Bone marrow (tissue), 2 donors: Measurements from ENCODE around the gene NSUN7.
A peak's percentile ranks its signal among the peaks of the same experiment; 100 is the strongest.
"Not testable (repeated sequence)": the region's sequence is repeated elsewhere in the genome, so short reads cannot be mapped to it uniquely, and the experiment has no call there.

Experiments
- DNase-seq, 2 donors: peaks; one replicate each; lab custom pipeline; 2025; lab: John Stamatoyannopoulos, UW

Gene NSUN7

DNA sequence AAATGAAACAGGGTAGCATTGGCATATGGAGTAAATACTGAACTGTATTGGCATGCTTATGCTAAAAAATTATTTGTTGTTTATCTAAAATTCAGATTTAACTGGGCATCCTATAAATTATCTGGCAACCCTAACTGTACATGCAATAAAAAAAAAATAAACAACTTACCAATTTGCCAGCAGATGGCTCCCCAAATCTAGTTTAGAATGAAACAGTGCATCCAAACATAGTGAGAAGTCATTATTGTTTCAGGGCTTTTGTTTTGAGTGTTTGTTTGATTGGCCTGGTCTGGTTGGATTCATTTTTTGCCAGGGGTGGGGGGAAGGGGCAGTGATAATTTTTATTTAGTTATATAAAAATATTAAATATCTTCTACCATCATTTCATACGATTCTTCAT, 12.8 kb upstream of the NSUN7 start:
- no peak for DNase-seq

DNA sequence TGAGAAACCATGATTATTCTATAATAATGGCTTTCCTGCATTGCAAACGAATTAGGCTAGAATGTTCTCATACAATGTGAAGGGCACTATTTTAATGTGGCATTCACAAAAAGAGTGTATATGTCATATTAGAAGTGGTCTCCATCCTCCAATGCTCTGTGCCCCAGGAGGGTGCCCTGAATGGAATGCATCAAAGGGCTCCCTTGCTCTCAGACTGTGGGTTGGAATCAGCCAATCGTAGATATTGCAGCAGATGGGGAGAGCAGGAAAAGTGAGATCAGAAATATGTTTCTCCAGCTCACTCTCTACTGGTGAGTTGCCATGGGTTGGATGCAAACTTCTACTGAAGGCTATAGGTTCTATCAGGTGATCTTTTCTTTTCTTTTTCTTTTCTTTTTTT, 11.9 kb upstream of the NSUN7 start:
- no peak for DNase-seq

DNA sequence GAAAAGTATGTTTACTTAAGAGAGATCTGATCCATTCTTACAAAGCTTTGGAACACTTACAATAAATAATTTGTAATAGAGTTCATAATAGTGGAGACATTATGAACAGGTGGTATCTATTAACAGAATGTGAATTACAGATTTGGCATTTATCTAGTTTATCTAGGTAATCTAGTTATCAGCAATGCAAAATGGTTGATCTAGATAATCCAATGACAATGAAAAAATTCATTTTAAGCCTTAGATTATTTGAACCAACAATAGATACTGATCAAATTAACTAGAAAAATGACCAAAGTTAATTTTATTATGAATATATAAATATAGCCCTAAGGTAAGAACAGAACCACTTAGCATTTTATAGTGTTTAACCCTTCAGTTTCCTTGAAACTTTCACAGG, 10.4 kb upstream of the NSUN7 start:
- no peak for DNase-seq

DNA sequence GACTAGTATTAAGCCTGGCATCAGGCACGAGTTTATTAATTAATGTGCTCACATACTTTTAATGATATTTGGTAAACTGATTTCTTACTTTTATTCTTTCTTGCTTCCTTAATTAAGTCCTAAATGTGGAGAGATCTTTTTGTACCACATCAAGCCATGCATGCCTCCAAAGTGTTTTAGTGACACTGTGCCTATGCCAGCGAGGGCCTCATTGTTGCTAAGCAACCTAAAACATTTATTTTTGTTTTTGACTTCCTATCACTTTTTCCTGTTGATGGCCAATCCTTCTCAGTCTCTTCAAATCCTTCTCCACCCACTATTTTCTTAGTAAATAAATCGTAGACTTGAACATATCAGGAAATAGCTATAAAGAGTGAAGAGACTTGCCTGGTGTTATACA, 5.5 kb upstream of the NSUN7 start:
- no peak for DNase-seq

DNA sequence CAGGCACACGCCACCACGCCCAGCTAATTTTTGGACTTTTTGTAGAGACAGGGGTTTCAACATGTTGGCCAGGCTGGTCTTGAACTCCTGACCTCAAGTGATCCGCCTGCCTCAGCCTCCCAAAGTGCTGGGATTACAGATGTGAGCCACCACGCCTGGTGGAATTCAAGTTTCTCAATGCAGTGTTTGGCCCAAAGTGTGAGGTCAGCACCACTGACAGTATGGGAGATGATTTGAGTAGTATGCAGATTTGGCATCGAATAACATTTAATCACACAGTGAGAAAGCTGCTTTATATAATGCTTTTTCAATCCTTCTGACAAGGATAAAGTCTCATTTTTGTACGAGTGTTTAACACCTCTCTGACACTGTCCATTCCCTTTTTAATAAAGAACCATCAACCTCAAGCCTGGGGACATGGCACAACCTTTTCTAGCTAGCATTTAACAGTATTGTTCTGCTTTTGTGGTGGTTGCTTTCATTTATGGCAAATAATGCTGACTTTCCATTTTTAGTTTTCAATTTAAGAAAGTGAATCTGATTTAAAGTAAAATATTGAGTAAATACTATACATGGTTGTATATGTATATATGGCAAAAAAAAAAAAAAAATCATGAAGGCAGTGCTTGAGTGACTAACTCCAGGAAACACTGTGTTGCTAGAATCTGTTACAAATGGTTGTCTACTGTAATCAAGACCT, 4.3 kb upstream of the NSUN7 start:
- DNase-seq: no peak

DNA sequence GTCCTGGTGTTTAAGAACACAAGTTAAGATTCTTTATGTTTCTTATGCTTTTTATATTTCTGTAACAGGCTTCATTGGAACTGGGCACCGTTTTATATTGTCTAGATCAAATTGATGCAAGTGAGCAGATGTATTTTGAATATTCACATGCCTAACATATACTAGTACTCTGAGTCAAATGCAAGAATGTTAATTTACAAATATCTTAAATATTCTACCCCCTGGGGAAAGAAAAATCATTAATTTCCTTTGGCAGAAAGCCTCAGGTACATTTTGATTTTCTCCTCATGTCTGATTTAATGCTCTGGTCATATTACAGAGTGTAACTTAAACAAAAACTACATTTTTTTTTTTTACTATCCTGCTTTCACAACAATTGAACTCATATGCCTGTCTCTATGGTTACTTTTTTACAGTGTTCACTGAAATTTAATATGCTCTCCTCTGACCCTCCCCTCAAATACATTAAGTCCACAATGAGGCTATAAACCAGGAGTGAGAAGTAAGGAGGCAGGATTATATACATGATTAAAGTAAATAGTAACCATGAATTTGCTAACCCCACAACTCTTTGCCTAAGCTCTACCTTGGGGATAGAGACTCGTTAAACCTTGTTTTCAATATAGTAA, 2.4 kb upstream of the NSUN7 start:
- no peak for DNase-seq

DNA sequence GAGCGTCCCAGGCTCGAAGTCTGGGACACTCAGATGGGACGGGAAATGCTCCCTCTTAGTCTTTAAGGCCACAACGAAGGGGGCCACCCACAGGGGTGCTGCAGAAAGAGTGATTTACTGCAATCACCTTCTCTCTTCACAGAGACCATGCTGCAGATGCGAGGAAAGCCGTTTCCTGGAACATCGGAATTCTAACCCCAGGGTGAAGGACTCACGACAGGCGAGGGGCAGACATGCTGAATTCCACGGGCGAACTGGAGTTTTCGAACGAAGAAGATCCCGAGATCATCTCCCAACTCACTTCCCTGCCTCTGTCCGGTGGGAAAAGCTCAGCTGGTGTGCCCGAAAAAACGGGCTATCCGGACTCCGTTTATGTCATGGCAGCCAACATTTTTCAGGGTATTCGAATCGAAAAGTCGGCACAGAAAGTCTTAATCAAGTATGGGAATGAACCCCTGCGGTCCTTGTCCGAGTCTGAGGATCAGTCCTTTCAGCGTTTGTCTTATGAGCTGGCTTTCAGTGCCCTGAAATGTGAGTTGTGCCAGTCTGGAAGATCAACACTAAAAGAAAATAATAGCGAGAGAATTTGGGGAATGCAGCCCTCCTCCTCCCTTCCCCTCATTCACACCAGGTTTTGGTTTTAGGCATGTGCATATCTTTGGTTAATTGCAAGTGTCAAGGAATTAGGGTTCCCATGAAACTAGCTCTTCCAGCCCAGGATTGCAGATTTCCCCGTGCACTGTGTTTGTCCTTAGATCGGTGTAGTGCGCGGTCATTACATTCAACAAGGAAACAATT, 905 bp downstream of the NSUN7 start:
- no peak for DNase-seq

DNA sequence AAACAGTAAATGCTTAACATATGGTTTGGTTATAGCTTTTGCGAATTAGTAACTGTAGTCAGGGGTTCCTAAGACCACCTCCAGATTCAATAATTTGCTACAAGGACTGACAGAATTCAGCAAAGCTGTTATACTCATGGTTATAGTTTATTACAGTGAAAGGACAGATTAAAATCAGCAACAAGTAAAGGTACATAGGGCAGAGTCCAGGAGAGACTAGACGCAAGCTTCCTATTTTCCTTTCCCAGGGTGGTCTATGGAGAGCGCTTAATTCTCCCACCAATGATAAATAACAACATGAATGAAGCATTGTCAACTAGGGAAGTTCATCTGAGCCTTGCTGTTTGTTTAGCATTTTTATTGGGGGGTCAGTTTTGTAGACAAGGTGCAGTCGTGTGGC, 5.9 kb downstream of the NSUN7 start:
- DNase-seq: no peak

DNA sequence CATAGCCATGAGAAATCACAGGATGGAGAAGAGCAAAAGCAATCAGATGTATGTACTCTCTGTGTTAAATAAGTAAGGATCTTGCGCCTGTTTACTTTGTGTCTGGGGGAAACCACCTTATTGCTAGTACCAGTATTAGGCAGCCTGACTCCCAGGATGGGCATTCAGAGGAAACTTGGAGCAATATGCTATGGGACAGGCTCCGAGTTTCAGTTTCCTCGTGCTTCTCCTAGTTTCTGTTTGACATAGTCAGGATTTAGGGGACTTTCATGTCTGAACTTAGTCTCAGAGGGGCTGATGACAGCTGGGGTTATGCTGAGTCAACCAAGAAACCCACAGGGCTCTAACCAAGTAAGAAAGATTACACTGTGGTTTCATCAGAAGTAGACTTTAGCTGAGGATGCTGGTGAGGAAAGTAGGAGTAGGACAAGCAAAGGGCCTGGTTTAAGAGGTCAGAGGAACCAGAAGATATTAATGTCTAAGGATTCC, 13.5 kb downstream of the NSUN7 start:
- DNase-seq: peak in 1 of 2 donors; percentile 4

DNA sequence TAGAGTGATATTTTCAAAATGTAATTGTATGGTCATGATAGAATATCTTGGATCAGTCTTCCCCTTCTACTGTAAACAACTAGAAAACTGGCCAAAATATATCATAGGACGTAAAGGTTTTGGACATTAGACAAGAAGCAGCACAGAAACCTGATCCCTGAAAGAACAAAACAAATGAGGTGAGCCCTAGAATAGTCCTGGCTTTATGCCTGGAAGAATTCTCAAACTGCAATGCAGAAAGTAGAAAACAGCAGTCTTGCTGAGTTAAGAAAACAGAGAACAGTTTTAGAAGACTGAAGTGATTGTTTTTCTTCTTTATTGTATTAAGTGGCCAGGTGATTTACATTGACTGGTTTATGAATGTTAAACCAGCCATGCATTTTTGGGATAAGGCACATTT, 19.5 kb downstream of the NSUN7 start:
- no peak for DNase-seq

DNA sequence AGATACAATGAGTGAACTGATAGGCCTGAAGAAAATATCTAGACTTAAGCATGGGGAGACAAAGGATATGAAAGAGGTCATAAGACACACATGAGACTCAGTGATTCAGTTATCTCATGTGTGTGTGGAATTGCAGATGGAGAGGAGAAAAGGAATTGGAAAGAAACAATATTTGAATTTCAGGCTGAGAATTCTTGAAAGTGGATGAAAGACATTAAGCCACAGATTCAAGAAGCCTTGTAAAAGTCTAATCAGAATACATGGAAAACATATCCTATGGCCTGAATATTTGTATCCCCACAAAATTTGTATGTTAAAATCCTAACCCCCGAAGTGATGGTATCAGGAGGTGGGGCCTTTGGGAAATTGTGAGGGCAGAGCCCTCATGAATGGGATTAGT, 28.3 kb downstream of the NSUN7 start:
- no peak for DNase-seq

DNA sequence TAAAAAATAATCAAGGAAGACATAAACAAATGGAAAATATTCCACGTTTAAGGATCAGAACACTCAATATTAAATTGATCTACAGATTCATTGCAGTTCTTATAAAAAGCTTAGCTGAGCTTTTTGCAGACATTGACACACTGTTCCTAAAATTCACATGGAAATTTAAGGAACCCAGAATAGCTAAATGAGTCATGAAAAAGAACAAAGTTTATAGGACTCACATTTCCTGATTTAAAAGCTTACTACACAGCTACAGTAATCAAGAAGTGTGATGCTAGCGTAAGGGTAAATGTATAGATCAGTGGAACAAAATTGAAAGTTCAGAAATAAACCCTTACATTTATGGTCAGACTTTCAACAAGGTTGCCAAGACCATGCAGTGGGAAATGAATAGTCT, 33.1 kb downstream of the NSUN7 start:
- no peak for DNase-seq

DNA sequence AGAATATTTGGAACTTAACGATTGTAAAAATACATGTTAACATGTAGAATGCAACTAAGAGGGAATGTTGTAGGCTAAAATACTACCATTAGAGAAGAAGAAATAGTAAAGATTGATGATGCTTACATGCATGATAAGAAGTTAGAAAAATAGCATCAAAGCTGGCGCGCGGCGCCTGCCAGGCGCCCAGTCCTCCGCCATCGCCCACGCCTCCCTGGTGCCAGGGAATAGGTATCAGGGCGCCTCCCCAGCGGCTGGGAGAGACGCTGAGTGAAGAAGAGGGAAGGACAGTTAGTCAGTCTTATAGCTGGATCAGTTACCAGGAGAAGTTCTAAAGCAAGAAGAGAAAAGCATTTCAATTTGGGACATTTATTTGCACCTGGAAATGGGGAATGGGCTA, 36.0 kb downstream of the NSUN7 start:
- DNase-seq: no peak

DNA sequence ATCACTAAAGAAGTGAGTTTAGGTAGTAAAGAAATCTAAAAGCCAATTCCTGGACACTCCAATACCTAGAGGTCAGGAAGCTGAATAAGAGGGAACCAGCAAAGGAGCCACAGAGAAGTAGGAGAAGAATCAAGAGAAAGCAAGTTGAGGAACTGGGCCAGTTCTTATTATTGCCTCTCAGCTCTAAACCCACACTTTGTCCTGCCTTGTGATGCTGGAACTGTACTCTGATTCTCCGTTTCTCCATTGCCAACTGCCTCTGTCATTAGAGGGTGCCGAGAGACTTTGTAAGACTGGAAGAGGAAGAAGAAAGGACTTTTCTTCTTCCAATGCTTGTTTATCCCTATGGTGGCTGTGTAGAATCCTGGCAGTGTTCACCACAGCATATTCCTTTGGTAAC, 38.6 kb downstream of the NSUN7 start:
- DNase-seq: no peak

DNA sequence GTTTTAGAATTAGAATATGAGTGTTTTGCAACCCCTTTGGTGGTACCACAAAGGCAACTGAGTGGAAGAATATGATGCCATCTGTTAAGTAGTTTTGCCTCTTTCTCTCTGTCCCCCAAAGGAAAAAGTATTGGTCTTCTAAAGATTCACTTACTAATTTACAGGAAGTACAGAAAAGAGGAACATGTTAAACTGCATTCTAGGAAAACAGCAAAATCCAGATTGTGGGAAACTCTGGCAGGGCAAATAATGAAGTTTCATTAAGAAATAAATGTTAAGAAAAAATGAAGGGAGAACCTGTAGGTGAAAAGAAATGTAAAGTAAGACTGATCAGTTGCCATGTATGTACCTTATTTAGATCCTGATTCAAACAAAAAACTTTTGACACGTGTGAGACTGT, 39.3 kb downstream of the NSUN7 start:
- DNase-seq: no peak

DNA sequence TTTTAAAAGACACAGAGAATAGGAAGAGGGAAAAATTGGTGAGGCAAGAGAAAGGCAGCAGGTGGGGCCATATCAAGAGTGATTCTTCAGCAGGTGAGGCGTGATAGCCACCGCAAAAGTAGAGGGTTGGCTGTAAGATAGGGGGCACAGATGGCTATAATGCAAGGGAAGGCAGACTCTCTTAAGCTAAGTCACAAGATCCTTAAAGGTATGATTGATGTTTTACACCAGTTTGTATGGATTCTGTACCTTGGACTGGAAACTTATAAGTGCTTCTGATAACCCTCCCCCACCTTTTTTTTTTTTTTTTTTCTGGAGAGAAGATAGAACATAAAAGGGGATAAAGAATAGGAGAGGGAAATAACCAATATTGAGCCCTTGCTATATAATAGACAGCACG, 40.0 kb downstream of the NSUN7 start:
- no peak for DNase-seq

DNA sequence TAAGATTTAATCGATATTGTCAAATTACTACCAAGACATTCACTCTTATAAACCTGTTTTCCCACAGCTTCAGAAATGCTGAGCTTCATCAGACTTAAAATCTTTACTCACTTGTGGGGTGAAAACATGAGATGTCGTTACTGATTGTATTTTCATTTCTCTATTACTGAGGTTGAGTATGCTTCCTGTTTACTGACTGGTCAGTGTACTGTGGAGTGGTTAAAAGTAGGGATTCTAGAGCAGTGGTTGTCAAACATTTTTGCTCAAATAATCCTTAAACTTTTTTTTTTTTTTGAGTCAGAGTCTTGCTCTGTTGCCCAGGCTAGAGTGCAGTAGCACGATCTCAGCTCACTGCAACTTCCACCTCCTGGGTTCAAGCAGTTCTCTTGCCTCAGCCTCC, 50.3 kb downstream of the NSUN7 start:
- no peak for DNase-seq

DNA sequence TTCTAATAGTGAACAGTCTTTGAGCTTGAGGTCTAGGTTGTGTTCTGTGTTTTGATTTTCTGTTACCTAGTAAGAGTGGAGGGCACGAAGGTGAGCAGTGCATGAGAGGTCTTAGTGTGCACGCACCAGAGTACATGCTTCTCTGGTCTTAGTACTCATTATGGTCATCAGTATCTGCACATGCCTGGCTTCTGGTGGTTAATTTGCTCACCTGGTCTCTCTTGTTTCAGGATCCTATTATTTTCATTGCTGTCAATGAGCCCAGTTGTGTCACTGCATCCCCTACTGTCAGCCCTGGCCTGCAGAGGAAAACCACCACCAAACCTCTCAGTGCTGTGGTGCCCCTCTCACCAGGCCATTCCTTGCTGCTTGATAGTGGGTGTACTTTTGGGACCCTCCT, 54.8 kb downstream of the NSUN7 start:
- no peak for DNase-seq

DNA sequence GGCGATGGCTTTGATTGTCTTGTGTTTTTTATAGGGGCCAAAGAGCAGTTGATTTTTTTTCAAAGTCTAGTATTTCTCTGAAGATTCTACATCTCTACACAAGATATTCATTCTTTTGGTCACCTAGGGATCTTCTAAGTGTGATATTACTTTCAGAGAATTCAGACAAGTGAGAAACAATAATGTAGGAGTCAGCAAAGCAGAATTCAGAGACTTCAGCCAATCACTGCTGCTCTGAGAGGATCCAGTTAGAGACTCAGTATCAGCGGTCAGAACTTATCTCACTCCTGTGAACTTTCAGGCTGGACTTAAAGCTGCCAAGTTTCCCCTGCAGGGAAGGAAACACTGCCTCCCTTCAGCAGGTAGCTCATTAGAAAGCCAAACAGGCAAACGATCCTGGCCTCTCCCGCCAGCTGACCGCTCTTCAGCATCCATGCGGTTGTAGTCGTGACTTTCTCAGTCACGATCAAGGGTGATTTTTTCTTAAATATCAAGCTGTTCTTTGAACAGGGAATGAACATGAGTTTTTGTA, 59.2 kb downstream of the NSUN7 start:
- no peak for DNase-seq

DNA sequence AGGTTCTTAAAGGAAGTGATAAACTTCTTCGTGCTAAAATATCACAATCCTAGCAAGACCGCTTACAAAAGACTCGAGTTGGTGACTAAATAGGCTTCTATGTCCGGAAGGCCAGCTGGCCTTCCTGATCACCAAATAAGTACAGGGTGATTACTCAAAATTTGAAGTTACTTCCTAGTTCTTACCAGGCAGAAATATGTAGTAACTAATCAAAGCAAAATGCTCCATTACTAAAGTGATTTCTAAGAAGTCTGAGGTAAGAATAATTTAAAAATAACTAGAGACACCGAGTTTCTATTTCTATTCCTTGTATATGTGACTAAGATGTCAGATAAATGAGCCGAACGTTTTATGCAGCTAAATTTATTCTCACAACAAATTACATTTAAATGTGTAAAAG, 62.2 kb downstream of the NSUN7 start:
- DNase-seq: no peak

DNA sequence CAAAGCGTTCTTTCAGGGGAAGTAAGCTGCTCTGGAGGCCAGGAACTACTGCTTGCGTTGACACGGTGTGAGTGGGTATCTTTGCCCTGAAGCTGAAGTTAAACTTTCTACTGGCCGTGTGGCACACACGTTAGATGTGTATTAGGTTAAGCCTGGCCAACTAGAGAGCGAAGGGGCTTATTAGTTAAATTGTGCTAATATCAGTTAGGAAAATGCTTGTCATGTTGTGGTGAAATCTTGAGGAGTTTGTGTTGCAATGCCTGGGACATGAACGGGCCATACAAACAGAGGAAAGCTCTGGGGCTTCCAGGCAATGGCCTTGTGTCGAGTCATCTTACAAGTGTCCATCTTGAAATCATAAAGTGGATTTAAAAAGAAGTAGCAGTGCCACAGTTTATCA, 62.6 kb downstream of the NSUN7 start:
- DNase-seq: no peak

DNA sequence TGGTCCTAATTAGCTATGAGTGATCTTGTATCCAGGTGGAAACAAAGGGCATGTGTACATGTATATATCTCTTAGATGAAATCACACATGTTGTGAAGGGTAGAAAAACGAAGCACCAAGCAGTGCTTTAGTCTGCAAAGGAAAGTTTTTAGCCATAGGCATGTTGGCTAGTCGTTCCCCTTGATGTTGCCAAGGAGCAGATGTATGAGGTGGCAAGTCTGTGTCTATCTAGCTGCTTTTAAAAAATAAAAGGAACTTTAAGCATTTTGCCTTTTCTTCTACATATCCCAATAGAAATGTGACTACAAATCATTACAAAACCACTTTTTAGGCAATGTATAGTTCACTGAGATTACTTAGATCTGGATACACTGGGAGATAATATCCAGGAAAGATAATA, 63.1 kb downstream of the NSUN7 start:
- no peak for DNase-seq

DNA sequence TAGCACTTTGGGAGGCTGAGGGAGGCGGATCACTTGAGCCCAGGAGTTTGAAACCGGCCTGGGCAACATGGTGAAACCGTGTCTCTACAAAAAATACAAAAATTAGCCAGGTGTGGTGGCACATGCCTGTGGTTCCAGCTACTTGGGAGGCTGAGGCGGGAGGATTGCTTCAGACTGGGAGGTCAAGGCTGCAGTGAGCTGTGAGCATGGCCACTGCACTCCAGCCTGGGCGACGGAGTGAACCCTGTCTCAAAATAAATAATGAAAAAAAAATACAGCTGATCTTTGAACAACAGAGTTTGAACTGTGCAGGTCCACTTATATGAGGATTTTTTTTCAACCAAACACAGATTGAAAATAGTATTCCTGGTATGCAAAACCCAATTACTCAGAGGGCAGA, 67.4 kb downstream of the NSUN7 start:
- not testable (repeated sequence) for DNase-seq
